ENCODE results near the gene ANTXRL. TPM values are rescaled to one million over a fixed set of nuclear protein-coding genes. Genes with fewer than 3 reads are reported as not detected.
"Not testable (repeated sequence)": the region's sequence is repeated elsewhere in the genome, so short reads cannot be mapped to it uniquely, and the experiment has no call there.

The ANTXRL gene
- total RNA-seq, 4 donors from 2014 or later = not detected

GRCh38 chr10:46254467-46254866 is 32.3 kb upstream of the ANTXRL start:
- intact Hi-C loops (cut with DNase I; ENCODE audit: low total_unique reads) = no loop called here
- no peak overlapping the region for H3K4me3 ChIP-seq (ENCODE audit: low read depth, poor library complexity, severe bottlenecking)
- no peak for TF ChIP-seq CTCF (IDR thresholded peaks at IDR 0.05)
- TF ChIP-seq POLR2A (IDR thresholded peaks at IDR 0.05) = no peak
- WGBS, 2 donors = 92 to 94% methylated on average over 4 of the region's 4 CpGs
- DNase-seq (ENCODE audit: low spot score in 2 of 2) = peak; percentile 12 to 68

- intact Hi-C loops (cut with DNase I; ENCODE audit: low total_unique reads); H3K4me3 ChIP-seq (ENCODE audit: low read depth, poor library complexity, severe bottlenecking): not testable (repeated sequence)
- WGBS, 2 donors = 81 to 83% methylated on average over 3 of the region's 3 CpGs
- peak; percentile 13 to 60 for DNase-seq (ENCODE audit: low spot score in 2 of 2)
Observed at GRCh38 chr10:46255210-46255609, 31.6 kb upstream of the ANTXRL start.

GRCh38 chr10:46255801-46256747 is 30.7 kb upstream of the ANTXRL start:
- TF ChIP-seq POLR2A (IDR thresholded peaks at IDR 0.05) (no peak), CTCF (IDR thresholded peaks at IDR 0.05) (no peak)
- WGBS, 2 donors = 40 to 50% methylated on average over 15 of the region's 15 CpGs
- intact Hi-C loops (cut with DNase I; ENCODE audit: low total_unique reads) = no loop called here
- no peak overlapping the region for H3K4me3 ChIP-seq (ENCODE audit: low read depth, poor library complexity, severe bottlenecking)
- DNase-seq (ENCODE audit: low spot score in 2 of 2) = peak; percentile 34 to 89

GRCh38 chr10:46257099-46257498 is 29.7 kb upstream of the ANTXRL start:
- no peak for DNase-seq (ENCODE audit: low spot score in 2 of 2)
- whole genome bisulfite sequencing, 2 donors = 78 to 82% methylated on average over 4 of the region's 4 CpGs
- no peak overlapping the region for H3K4me3 ChIP-seq (ENCODE audit: low read depth, poor library complexity, severe bottlenecking)
- intact Hi-C loops (cut with DNase I; ENCODE audit: low total_unique reads) = no loop called here
- TF ChIP-seq POLR2A (IDR thresholded peaks at IDR 0.05) (no peak), CTCF (IDR thresholded peaks at IDR 0.05) (no peak)

- peak; percentile 5 to 75 for DNase-seq (ENCODE audit: low spot score in 2 of 2)
- 86 to 94% methylated on average over 6 of the region's 6 CpGs for WGBS, 2 donors
- H3K4me3 ChIP-seq (ENCODE audit: low read depth, poor library complexity, severe bottlenecking); intact Hi-C loops (cut with DNase I; ENCODE audit: low total_unique reads): not testable (repeated sequence)
Observed at GRCh38 chr10:46262906-46263560, 23.8 kb upstream of the ANTXRL start.

- no peak for TF ChIP-seq CTCF (IDR thresholded peaks at IDR 0.05)
- no peak for TF ChIP-seq POLR2A (IDR thresholded peaks at IDR 0.05)
- no peak overlapping the region for H3K4me3 ChIP-seq (ENCODE audit: low read depth, poor library complexity, severe bottlenecking)
- 87 to 95% methylated on average over 6 of the region's 6 CpGs for WGBS, 2 donors
- intact Hi-C loops (cut with DNase I; ENCODE audit: low total_unique reads) = no loop called here
- DNase-seq (ENCODE audit: low spot score in 2 of 2) = peak; percentile 5 to 45
Observed at GRCh38 chr10:46263831-46264268, 22.9 kb upstream of the ANTXRL start.

All from lower leg skin (tissue), 4 donors.